ENCODE measurements around the gene BRD2.

Gene BRD2

DNA sequence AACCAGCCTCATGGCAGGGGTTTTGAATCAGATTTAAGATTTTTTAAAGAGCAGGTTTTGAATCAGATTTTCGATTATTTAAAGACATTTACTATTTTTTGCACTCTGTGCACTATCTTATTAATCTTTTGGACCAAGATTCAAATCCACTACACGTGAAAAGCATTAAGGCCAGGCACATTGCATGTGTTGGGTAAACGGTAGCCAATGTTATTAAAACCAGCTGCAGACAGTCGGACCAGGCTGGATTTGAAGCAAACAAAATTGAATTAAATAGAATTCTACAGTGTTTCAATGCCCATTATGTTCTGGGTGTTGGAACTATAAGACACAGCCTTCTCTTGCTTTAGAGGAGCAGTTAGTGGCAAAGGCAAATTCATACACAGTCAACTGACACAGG, 33.3 kb downstream of the BRD2 start:
- DNase-seq = no peak

DNA sequence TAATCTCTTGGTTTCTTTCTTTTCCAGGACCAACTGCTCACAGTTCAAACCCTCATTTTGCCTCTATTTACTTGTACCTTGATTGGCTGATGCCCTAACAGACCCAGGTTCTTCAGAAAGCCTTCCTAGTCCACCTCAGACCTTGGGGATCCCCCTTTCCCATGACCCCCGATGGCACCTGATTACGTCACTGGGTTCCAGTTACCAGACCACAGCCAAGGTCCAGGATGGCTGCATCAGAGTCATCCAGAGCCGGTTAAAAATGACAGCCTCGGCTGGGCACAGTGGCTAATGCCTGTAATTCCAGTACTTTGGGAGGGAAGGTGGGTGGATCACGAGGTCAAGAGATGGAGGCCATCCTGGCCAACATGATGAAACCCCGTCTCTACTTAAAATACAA, 36.5 kb downstream of the BRD2 start:
- no peak for DNase-seq

DNA sequence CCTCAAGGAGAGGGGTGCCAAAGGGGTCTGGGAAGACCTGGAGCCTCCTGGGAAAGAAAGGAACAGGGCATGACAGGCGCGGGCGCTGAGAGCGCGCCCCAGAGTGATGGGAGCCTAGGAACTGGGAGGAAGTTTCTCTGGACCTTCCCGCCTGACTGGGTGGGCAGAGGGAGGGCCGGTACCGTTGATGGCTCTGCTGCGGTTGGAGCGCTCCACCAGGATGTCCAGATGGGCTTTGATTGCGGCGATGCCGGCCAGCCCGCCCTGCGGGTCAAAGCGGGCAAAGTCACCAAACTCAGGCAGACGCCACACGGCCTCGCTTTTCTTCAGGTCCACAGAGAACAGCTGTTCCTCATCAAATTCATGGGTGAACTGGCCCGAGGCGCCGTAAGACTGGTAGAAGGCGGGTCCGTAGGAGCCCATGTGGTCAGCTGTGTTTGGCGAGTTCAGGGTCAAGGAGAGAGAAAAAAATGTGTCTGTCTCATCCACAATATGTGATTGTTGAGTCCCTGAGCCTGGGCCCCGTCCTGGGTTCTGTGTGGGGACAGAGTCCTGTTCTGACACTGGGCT, 39.5 kb downstream of the BRD2 start:
- no peak for DNase-seq

DNA sequence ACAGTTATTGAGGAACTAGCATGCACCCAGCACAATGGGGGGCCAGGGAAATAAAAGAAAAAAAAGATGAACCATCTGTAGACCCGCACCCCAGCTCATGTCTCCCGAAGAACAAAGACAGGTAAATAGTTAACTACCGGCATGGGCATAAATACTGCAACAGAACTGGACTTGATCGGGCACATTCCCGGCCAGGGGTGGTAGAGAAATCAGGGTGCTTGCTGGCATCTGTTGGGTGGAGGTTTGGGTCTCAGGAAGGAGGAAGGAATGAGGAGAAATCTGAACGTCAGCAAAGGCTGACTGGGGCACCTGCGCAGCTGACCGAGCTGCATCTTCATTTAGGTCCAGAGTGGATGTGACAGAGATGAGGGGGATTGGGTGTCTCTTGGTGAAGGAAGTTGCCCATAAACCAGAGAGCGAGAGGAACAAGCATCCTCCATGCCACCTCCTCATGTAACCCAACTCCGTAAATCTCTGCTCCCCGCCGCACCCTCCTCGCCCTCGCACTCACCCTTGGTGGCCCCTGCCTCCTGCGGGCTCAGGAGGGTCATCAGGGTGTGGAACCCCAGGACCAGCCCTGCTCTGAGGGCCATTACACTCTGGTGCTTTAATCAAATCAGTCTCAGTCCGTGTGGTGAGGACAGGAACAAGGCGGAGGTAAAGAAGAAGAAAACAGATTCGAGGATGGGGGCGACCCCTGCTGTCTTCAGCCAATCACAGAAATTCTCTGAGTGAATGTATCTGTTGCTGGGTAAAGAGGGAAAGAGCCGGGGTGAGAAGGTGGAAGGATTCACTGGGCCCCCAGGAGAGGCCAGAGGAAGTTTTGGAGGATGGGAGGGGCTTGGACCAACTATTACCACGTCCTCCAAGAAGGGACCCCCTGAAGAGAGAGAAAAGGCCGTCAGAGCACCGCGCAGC, 40.8 kb downstream of the BRD2 start, which contains the start of gene HLA-DOA:
HLA-DOA (minus strand) TSS at position 648 of the 918 bp plus-strand sequence.
- no peak for DNase-seq

DNA sequence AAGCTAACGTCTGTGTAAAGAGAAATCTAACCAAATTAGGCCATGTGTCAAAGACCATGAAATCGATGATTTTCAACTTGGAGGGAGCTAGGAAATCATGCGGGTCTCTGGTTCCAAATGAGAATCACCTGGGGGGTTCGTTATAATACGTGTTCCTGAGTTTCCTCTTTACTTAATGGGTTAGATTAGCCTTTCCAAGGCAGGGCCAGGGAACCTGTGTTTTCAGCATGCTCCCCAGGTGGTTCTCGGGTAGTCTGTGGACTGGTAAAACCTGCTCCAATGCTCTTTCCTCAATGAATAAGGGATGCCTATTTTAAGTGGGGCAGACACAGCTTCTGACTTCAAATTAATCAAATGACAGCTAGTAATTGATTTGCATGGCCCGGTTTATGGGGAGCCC, 42.0 kb downstream of the BRD2 start:
- no peak for DNase-seq

DNA sequence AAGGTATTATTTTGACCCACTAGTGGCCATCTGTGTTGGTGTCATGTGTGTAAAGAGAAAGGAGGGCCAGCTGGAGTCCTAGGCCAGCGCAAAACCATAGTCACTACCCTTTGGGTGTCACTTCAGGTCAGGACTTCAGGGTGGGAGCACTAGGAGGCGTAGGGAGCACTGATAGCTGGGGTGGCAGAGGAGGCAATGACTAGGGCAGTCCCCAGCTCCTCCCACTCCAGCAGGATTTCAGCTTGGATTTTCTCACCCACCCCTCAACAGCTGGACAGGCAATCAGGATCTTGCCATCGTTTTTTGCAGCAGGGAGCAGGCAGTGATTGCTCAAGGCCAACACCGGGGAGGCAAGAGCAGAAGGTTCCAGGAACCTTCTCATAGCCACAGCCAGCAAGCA, 45.2 kb downstream of the BRD2 start:
- DNase-seq = no peak

DNA sequence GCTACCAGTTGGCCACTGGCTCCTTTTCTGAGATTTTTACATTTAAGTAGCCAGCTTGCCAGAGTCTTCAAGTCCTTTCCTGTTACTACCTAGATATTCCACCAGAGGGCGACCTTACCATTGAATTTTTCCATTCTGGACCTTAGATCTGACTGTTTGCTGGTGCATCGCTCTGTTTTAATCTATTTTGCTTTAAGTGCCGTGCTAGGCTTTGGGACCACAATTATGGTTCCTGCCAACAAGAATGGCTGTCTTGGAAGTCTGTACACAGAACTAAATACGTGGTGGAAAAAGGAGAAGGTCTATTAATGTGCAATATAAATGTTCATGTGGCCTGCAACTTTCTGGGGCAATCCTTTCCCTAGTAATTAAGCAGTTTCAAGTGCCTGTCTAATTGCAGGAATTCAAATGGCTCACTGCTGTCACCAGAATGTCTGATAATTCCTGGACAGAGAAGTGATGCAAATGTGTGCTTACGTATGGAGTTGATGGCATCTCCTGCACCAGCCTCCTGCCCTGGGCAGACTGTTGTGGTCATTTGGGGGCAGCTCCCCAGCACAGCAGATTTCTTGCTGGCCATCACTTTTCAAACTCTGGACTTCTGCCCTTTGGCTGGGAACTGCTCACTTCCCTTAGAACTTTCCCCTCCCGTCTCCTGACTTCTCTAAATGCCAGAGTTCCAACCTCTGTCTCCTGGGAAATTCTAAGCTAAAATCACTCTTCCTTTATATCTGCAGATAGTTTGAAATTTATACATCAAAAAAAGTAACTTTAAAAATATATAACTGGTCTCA, 46.6 kb downstream of the BRD2 start:
- DNase-seq = peak; percentile 41 to 46

DNA sequence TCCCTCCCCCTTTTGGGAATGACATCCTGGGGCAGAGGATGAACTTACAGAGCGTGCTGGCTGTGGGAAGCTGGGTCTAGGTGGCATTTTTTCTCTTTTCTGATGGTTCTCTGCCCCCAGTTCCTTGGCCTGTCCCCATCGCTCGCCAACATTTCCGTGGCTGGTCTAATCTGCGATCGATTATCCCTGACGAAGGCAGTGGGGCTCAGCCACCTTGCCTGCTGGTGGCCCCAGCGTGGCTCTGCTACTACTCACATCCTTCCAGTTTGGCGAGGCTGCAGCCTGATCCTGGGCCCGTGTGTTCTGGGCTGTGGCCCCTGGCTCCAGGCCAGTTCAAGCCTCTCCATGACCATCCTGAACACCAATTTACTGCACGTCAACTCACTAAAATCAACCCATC, 47.4 kb downstream of the BRD2 start:
- DNase-seq = no peak

DNA sequence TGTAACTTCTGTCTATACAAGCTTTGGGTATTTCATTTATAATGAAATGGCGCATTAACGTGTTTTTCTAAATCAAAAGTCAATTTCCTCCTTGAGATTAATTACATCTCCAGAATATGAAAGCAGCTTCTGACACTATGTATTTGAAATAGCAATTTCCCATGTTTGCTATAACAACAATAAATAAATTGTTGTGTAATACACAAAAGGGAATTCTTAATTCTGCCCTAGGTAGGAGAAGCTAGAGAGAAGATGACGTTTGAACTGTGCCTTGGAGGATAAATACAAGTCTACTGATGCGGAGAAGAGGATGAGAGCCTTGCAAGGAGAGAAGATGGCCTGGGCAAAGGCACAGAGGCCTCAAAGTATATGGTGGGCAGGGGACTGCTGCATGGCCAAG, 48.6 kb downstream of the BRD2 start:
- DNase-seq = no peak

DNA sequence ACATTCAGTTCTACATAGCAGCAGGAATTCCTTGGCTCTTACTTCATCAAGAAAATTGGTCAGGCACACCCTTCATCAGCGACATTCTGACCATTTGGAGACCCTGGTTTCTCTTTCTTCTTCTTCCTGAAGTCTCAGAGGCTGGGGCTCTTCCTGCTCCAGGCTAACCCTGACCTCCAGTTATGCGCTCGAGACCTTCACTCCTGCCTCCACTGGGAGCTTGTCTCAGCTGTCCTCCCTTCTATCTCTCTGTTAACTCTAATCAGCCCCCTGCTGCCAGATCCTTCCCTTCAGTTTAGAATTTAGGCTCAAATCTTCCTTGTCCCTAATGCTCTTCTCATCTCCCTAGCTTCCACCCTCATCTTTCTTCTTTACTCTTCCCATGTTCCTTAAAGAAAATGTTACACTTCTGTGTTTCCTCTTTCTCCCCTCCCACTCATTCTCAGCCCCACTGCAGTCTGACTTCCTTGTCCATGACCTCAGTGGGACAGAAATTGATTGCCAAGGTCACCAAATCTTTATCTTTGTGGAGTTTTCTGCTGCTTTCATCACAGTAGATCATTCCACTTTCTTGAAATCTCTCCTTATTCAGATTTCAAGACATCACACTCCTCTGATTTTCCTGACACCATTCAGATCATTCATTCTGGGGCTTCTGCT, 49.4 kb downstream of the BRD2 start:
- no peak for DNase-seq

DNA sequence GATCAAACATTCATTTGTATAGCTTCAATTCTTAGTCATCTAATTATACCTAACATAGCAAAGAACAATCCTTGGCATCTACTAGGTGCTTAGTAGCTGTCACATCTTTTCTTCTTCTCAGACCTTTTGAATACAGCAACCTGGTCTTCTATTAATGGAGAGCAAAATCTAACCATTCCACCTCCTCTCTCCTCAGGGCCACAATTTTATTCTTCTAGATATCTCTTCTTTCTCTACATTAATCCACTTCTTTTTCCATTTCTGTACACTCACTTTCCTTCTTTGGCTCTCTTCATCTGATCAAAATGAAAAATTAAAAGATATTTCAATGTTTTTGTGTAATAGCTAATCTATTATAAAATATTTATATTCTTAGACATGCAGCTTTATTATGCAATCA, 50.0 kb downstream of the BRD2 start:
- no peak for DNase-seq

DNA sequence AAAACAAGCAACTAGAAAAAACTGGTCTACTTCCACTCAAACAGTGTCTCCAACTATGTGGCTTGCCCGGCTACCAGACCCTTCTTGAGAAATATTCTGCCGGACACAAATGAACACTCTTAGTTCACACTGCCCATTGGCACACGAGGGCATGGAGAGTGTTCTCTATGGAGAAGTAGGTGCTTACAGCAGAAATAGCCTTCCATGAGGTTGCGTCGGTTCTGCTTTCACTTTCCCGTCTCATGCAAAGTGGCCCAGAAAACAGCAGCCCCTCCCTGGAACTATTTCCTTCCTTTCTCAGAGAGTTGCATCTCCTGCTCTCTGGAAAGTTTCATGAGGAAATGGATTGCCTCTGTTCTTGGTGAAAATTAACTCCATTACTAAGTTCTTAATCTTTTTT, 50.5 kb downstream of the BRD2 start:
- peak in 1 of 2 donors; percentile 25 for DNase-seq

DNA sequence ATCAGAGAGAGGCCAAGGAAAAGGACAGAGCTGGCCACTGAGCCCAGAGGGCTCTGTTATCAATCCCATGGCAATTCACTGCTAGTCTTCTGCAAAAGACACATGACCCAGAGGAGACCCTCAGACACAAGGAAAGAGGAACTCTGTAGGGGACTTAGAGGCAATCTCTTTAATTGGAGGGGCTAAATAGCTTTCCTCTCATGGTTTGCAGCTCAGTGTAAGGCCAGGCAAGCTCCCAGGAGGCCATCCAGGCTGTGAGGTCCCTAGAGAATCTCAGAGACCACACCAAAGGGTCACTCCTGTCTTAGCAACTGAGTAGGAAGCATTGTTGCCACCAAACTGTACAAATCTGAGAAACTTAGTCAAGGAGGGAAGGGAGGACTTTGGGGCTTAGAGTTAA, 51.0 kb downstream of the BRD2 start:
- no peak for DNase-seq

DNA sequence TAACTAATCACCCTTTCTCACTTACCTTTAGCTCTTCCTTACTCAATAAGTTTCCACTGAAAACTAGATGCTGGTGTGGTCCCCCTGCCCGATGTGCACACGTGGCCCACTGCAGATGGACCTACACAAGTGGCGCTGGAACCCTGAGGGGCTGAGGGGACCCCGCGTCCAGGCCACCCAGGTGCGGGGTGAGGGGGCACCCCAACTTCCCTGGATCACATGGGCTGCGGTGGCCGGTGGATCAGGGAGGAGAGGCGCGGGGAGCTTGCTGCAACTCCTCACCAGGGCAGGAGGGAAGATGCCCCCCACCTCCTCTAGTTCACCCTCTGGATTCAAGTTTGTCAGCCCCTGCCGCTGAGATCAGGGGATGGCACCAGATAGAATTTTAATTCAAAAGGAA, 53.5 kb downstream of the BRD2 start:
- no peak for DNase-seq

DNA sequence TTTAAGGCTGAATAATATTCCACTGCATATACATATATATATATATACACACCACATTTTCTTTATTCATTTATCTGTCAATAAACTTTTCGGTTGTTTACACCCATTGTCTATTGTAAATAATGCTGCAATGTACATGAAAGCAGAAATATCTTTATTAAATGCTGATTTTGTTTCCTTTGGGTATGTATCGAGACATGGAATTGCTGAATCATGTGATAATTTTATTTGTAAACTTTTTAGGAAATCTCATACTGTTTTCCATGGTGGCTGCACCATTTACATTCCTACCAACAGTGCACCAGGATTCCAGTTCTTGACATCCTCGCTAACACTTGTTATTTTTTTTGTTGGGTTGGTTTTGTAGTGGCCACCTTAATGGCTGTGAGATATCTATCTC, 55.1 kb downstream of the BRD2 start:
- no peak for DNase-seq

DNA sequence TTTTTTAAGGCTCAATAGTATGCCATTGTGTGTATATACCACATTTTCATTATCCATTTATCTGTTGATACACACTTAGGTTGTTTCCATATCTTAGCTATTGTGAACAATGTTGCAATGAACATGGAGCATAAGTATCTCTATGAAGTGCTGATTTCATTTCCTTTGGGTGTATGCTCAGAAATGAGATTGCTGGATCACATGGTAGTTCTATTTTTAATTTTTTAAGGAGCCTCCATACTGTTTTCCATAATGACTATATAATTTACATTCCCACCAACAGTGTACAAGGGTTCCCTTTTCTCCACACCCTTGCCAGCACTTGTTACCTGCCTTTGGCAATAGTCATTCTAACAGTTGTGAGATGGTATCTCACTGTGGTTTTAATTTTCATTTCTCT, 56.1 kb downstream of the BRD2 start:
- DNase-seq = no peak

DNA sequence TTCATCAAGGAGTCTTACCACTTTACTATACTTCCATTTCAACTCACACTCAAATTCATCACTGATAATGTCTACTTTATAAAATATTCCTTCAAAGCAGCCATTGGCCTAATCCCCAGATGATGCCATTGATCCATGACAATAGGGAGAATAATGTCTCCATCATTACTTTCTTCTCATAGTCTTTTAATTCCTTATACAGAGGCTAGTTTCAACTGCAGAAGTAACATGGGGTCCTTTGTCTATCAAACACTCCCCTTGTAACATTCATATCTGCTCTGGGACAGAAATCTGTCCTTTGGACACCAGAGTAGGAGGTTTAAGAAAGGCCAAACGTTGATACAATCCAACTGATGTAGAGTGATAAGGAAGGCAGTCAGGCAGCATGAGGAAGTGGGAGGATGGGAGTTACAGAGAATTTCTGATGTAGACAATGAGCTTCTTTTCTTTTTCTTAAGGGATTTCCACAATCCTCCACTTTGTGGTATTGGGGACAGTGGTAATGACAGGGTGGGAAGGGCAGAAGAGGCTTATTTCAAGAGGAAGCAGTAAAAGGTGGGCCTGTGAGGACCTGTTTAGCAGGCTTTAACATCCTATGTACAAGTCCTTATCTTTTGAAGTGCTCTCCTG, 59.9 kb downstream of the BRD2 start:
- no peak for DNase-seq

DNA sequence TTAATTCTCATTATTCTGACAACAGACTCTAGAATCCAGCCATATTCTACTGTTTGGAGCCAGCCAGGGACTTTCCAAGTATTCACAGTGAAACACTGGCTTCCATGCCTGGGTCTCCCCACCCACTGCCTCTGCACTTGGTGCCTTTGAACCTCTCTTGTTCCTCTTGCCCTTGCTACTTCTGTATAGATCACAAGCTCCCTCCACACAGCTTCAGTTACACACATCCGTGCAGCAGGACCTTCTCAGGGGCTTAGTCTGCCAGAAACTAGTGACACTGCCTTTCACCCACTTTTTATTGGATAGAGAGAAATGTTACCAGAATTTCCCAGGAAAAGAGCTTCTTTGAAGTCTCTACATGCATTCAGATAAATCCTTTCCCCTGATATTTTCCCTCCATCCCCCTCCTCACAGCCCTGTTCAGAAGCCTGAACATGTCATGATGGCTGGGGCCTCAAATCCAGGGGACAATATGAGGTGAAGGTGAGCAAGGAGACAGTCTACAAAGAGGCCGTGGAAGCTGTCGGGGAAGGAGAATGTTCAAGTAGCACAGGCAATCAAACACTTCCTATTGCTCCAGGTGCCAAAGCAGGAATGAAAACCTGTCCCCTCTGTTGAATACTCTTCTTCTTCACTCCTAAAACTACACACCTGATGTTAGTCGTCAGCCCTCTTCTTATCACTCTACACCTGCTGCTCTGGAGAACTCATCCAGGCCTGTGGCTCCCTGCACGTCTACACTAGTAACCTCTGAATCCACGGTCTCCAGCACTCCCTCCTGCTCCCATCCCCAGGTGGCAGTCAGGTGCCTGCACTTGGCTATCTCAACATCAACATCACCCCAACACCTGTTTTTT, 61.2 kb downstream of the BRD2 start:
- DNase-seq = no peak

DNA sequence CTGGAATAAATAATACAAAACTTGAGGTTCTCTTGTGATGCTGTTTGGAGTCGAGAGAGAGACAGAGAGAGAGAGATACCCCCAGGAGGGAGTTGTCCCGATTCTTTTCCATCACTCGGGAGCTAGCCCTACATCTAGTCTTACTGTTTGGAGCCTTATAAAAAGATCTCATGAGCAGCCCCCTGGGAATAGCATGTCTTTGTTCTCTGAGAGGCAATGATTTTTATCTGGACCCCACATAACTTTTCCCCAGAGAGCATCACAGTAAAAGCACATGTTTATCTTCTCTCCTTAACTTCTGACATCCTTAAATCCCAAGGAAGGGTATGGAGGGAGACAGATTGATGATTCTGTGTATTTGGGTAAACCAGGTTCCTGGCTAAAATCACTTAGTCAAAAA, 61.9 kb downstream of the BRD2 start:
- DNase-seq = no peak
